Stimulated activated CD8-positive, alpha-beta memory T cell treated with anti-CD3 and anti-CD28 coated beads, Interleukin-15, amount 100 ng/mL, for 48 hours (primary cell): Measurements from ENCODE around the gene KIRREL1.

ENCODE experiments used
- DNase-seq, 2 donors: peaks; one replicate each; pipeline ENCODE4 v3.0.0-alpha.2; 2020; ENCODE audit warnings: low read depth in 2 of 2

KIRREL1 gene

GRCh38 chr1:157975228-157975950 is 18.1 kb upstream of the KIRREL1 start:
- DNase-seq, result no peak

- no peak for DNase-seq
Observed at GRCh38 chr1:157976888-157977287, 16.6 kb upstream of the KIRREL1 start.

- no peak for DNase-seq
Observed at GRCh38 chr1:157978586-157979403, 14.7 kb upstream of the KIRREL1 start.

- DNase-seq, result no peak
Observed at GRCh38 chr1:157982136-157982535, 11.3 kb upstream of the KIRREL1 start.

- DNase-seq, result no peak
Observed at GRCh38 chr1:157983787-157984186, 9.7 kb upstream of the KIRREL1 start.

- DNase-seq, result no peak
Observed at GRCh38 chr1:157984469-157984868, 9.0 kb upstream of the KIRREL1 start.

- DNase-seq, result no peak
Observed at GRCh38 chr1:157985473-157985872, 8.0 kb upstream of the KIRREL1 start.

- DNase-seq, result no peak
Observed at GRCh38 chr1:157988002-157988401, 5.4 kb upstream of the KIRREL1 start.

GRCh38 chr1:157992031-157992832 is 1.2 kb upstream of the KIRREL1 start:
- DNase-seq, result peak in 1 of 2 donors; percentile 3

GRCh38 chr1:157992833-157993146 is 655 bp upstream of the KIRREL1 start:
- no peak for DNase-seq

GRCh38 chr1:157993918-157994605 is 617 bp downstream of the KIRREL1 start:
- DNase-seq, result no peak

GRCh38 chr1:157994704-157995582 is 1.5 kb downstream of the KIRREL1 start:
- no peak for DNase-seq

GRCh38 chr1:157995583-157996169 is 2.2 kb downstream of the KIRREL1 start:
- no peak for DNase-seq

GRCh38 chr1:157996433-157996832 is 3.0 kb downstream of the KIRREL1 start:
- DNase-seq, result no peak

- no peak for DNase-seq
Observed at GRCh38 chr1:158000507-158000906, 7.1 kb downstream of the KIRREL1 start.

- DNase-seq, result no peak
Observed at GRCh38 chr1:158002022-158002630, 8.7 kb downstream of the KIRREL1 start.

GRCh38 chr1:158002631-158003405 is 9.4 kb downstream of the KIRREL1 start:
- DNase-seq, result no peak

- no peak for DNase-seq
Observed at GRCh38 chr1:158003406-158003800, 10.0 kb downstream of the KIRREL1 start.

- DNase-seq, result no peak
Observed at GRCh38 chr1:158005224-158005623, 11.8 kb downstream of the KIRREL1 start.
